ENCODE data around the gene SELP.
"Not testable (repeated sequence)": the region's sequence is repeated elsewhere in the genome, so short reads cannot be mapped to it uniquely, and the experiment has no call there.

GRCh38 chr1:169661066-169661465 lies 31.1 kb upstream of the SELP start:
- not testable (repeated sequence) for TF ChIP-seq CTCF (IDR thresholded peaks at IDR 0.05; ENCODE audit: low read depth, low read length); EZH2phosphoT487 (IDR thresholded peaks at IDR 0.05; ENCODE audit: low read depth)
